GM21619 (cell line): ENCODE results near the gene PRKCQ.
A peak's percentile ranks its signal among the peaks of the same experiment; 100 is the strongest.
"Not testable (repeated sequence)": the region's sequence is repeated elsewhere in the genome, so short reads cannot be mapped to it uniquely, and the experiment has no call there.

Experiments used
- ATAC-seq: cut with Tn5 transposase; IDR thresholded peaks from one replicate; pipeline ENCODE4 v1.9.1; 2021; ENCODE audit not compliant: unreplicated experiment

The PRKCQ gene

DNA sequence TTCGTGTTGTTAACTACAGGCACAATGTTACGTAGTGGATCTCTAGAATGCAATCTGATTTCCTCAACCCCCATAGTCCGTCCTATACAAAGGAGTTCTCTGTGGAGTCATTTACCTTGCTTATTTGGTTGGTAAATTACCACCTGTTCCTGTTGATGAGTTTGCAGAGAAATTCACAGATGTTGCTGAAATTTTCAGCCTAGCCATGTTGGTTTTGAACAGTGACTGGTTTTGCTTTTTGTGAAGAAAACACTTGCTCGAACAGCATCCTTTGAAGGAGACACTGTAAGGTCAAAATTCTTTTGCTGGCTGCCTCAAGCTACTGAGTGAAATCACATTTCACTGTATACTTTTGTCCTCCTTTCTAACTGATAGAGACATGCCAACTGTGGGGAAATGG is 15.4 kb upstream of the PRKCQ start:
- ATAC-seq = no peak

DNA sequence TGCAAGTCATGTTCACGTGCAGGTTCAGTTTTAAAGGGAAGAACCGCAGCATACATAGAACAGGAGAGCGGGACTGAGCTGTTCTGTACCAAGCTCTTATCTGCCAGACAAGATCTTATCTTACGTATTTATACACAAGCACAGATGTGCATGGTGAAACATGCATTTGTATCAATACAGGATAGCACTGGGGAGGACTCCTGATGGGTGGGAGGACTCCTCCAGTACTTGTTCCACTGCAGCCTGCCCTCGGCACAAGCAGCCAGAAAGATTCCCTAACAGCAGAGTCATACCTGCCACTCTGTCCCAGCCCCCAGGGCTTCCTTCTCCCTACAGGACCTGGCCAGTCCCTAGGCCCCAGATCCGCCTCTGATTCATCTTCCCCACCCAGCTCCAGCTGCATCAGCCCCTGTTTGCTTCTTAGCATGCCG is 13.2 kb upstream of the PRKCQ start:
- ATAC-seq = no peak

DNA sequence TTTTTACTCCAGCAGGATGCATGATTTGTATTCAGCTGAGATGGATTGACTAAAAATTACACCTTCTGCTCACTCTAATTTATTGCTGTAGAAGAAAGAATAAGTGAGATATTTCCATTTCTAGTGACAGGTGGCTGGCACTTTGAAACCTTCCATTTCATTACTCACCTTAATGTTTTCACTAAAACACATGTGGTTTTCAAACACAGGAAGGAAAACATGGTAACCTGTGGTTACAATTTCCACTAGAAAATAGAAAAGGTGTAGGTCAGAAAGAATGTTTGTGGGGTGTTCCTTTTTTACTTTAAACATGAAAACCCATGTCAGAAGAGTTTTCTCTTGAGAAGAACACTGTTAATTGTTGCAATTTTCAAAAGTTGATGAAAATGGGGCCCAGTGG is 12.0 kb upstream of the PRKCQ start:
- no peak for ATAC-seq

DNA sequence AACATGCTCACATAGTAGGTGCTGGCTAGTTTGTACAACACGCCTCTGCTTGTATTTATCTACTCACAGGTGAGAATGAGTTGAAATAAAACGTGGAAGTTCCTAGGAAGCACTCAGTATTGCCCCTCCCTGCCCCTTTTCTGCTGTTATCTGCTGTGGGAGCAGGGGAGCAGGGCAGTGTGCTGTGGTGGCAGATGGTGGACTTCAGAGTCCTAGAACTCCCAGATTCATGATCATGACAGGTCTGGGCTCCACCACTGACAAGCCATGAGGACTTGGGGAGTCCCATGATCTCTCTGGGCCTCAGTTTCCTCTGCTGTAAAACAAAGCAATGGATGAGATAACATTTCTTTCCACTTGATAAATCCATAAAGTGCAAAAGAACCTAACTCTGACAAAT is 11.6 kb upstream of the PRKCQ start:
- ATAC-seq = no peak

DNA sequence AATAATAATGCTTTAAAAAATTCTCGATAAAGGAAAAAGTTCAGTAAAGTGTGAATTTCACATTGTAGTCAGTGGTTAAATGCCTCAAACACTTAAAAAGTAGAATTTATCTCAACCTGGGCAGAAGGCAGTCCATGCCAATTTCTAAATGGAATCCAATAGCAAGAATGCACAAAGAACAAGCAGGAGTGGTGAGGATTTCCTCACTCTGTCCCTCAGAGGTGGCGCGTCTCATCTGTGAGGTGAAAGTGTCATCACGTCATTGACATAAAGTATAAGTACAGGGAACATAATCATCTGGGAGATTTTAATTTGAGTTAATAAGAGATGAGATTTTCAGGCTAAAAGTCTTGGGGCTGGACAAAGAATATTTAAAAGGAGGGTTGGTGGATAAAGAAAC is 10.0 kb upstream of the PRKCQ start:
- no peak for ATAC-seq

DNA sequence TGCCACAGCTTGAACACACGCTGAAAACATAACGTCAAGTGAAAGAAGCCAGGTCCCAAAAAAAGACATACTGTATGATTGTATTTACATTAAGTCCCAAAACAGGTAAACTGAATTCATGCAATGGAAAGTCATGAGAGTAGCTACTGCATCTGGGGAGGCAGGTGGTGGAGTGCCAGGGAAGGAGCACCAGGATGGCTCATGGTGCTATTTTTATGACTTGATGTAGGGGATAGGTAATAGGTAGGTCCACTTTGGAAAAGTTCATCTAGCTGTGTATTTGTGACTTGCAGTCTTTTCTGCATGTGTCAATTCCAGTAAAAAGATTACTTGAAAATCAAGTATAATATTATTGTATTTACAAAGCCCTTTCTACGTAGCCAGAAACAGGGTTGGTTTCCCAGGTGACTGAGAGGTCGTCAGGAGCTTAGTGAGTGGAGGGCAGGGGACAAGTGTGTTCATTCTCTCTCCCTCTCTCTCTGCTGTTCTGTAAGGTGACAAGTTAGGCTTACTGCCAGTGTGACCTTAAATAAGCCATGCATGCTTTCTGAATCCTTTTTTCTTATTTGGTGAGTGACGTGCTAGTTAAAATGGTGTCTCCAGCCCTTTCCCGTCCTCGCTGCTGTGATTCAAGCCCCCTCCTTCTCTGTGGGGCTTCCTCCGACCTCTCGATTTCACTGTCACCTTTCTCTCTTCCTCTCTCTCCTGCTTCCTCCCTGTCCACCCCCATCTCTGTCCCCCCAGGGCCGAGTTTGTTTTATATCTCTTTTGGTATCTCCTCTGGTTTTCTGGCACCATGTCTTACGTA is 9.4 kb upstream of the PRKCQ start:
- ATAC-seq = no peak

DNA sequence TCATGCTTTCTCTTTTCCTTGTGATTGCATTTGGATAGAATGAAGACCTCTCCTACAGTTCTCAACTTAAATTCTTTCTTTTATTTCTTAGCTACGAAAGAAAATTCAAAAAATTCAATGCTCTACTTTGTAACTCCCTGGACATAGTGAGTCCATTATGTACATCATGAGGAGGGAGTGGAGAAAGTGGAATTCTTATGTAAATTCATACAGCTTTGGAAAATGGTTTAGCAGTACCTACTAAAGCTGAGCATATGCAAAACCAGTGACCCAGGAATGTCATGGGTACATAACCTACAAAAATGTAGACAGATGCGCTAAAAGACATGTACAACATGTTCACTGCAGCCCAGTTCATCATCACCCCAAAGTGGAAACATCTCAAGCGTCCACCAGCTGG is 8.8 kb upstream of the PRKCQ start:
- no peak for ATAC-seq

DNA sequence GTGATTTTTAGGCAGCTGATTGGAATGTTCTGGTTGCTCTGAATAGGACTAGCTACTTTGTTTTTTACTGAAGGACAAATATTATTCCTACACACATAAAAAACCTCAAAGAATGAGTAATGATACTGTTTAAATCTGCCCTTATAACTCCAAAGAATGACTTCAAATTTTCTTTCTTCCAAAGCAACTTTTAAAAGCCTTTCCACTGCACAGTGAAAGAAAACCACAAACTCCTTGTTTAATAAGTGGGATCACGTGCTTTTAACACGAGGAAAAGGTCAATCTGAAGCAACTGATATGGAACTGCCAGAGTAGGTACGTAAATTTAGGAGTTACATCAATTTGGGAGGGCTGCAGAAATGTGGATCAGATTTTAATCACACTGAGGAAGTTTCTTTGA is 8.0 kb upstream of the PRKCQ start:
- no peak for ATAC-seq

DNA sequence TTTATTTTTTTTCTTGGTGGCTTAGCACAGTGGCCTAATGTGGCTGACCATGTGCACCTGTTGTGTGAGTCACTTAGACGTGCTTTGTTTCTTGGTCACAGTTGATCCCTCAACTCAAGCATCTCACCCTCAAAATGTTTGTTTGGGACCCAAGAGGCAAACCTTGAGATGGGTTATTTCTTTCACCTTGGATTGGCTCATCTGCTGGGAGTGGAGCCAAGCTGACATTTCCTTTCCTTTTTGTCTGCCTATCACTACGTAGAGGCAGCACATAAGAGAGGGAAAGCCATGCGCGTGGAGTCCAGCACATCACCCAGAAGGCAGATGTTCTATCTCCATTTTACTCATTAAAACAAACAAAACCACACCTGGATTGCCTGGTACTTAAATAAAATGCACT is 6.4 kb upstream of the PRKCQ start:
- no peak for ATAC-seq

DNA sequence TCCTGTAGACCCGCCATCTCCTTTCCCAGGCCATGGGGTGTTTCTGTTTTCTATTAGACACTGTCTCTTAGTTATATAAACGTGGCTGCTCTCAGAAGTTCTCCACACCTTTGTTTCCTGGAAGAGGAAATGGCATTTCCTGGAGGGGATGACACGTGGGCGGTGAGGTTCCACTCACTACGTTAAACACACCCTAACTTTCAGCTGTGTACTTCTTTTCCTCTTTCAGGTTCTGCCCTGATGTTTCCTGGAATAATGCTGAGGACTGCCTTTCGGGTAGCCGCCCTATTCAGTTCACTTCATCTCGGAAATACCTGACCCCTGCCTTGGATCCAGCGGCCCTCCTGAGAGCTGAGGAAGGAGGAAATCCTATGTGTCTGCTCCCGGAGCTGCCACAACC is 3.4 kb upstream of the PRKCQ start:
- no peak for ATAC-seq

DNA sequence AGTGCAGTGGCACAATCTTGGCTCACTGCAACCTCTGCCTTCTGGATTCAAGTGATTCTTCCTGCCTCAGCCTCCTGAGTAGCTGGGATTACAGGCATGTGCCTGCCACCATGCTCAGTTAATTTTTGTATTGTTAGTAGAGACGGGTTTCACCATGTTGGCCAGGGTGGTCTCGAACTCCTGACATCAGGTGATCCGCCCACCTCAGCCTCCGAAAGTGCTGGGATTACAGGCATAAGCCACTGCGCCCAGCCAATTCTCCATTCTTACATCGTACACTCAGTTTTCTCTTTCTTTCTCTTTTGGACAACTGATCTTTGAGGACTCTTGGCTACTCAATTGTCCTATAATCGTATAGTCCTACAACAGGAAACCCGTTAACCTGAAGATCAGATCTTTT is 2.8 kb upstream of the PRKCQ start:
- not testable (repeated sequence) for ATAC-seq

DNA sequence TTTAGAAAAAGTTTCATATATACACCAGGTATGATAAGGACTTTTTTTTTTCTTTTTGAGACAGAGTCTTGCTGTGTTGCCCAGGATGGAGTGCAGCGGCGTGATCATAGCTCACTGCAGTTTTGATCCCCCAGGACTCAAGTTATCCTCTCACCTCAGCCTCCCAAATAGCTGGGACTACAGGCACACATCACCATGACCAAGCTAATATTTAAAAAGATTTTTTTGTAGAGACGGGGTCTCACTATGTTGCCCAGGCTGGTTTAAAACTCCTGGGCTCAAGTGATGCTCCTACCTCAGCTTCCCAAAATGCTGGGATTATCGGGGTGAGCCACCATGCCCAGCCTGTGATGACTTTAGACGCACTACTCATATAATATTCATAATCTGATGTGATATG is 2.2 kb upstream of the PRKCQ start:
- ATAC-seq = no peak

DNA sequence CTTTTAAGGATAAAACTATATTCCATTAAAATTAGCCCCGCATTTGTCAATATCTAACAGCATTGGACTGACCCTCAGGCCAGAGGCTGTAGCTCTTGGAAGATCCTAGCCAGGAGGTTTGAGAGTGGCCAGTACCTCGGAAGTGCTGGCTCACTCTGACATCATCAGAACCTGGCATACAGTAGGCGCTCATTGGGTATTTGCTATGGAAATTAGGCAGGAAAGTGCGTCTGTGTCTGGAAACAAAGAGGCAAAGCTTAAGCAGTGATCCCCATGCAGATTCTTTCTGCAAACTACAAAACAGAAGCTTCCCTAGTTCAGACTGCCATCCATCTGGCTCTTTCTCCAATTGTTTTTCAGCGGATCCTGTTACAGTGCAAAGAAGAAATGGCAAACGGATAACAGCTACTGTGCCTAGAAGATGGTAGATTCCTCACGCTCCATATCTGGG is 1.7 kb upstream of the PRKCQ start:
- ATAC-seq = no peak

DNA sequence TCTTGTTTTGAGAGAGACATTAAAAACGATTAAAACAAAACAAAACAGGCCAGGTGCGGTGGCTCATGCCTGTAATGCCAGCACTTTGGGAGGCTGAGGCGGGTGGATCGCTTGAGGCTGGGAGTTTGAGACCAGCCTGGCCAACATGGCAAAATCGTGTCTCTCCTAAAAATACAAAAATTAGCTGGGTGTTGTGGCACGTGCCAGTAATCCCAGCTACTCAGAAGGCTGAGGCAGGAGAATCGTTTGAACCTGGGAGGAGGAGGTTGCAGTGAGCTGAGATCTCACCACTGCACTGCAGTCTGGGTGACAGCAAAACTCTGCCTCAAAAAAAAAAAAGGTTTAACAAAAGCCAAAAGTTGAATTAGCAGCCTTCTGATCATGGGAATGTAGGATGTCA is 1.1 kb upstream of the PRKCQ start:
- ATAC-seq = not testable (repeated sequence)

DNA sequence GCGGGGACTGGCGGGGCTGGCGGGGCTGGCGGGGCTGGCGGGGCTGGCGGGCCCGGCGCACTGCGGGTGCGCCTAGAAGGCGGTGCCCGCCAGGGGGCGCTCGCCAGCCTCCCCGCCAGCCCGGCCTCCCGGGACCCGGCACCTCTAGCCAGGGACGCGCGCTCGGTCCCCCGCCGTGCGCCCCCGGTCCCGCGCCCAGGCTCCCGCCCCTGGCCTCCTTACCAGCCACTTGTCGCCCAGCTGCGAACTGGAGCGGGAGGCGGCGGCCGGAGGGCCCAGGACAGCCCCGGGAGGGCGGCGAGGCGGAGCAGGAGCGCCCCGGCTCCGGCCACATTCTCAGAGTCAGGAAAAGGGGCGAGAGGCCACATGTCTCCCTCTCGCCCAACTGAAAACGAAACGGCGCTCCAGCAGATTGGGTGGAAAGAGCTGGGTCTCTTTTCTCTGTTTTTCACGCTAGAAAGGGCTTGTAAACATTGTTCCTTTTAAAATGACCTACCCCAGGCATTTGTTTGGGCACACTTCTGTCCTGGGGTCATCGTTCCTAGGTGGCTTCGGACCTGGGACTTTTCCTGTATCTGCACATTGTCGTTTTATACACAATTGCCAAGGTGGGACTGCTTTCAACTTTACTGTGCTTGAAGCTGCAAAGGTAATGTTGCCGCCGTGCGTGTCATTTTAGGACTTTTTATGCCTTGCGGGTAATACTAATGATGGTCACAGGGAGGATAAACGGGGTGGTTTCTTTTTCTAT is 378 bp upstream of the PRKCQ start:
- ATAC-seq = peak; percentile 91

DNA sequence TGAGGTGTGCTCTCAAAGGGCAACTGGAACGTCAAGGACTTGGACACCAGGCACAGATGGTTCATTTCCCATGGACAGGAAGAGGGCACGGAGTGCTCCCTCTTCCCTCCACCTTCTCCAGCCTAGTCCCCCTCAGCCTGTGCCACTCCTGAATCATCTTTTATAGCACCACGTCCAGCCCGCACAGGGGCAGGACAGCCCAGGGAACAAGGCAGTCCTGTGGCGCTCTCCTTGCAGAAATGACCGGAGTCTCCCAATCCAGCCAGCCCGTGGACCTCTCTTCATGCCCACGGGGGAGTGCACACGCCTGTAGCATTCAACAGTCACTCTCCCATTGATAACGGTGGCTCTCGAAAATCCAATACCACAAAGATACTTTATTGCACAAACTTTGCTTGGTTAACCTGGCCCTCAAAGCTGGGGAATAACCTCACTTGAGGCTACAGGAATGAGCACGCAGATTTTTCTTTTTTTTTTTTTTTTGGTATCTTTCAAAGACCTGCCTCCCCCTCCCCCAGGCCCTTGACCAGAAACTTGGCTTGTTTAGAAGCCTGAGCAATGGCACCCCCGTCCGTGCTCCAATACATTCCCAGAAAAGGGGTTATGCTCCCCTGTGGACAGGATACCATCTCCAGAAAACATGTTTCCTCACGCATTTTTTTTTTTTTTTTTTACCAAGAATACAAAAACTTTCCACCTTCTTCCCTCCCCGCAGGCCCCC is 733 bp downstream of the PRKCQ start:
- ATAC-seq = no peak

DNA sequence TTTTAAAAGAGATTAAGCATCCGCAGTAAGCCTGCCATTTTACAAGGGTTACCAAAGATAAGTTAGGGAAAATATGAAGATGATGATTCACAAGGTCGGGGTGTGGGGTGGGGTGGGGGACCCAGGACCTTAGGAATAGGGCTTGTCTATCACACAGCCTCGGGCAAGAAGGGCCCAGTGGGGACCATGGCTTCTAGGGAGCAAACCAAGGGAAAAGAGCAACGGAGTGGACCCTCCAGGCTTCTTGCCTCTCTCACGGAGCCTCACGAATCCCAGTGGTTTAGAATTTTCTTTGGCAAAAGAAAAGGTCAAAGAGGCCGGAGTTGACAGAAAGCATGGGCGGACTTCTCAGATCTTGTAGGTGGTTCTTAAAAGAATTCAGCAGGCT is 1.3 kb downstream of the PRKCQ start:
- no peak for ATAC-seq

DNA sequence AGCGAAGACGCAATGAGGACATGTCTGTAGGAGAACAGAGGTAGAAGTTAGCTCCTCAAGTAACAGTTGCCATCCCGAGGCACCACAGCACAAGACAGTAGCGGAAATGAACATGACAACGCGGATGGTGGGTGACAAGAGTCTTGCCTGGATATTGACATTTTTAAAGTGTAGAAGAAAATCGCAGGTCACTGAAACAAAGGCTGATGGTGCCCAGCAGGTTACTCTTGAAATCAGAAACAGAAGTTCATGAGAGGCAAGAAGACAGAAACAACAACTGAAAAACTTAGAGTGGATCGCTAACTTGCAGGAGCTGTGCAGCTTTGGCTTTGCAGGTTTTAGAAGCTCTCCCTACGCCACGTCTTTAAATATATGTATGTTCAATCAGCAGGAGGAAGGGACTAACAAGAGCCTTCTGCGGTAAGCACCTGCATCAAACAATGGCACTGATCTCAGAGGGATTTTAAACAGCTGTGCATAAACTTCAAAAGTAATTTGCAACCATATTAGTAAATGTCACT is 1.8 kb downstream of the PRKCQ start:
- no peak for ATAC-seq

DNA sequence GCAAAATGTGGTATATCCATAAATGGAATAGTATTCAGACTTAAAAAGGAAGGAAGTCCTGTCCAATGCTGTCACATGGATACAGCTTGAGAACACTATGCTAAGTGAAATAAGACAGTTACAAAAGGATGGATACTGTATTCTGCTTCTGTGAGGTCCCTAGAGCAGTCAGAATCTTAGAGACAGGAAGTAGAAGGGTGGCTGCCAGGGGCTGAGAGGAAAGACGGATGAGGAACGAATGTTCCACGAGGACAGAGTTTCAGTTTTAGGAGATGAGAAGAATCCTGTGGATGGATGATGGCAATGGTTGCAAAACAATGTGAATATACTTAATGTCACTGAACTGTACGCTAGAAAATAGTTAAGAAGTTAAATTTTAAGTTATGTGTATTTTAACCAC is 3.8 kb downstream of the PRKCQ start:
- no peak for ATAC-seq

DNA sequence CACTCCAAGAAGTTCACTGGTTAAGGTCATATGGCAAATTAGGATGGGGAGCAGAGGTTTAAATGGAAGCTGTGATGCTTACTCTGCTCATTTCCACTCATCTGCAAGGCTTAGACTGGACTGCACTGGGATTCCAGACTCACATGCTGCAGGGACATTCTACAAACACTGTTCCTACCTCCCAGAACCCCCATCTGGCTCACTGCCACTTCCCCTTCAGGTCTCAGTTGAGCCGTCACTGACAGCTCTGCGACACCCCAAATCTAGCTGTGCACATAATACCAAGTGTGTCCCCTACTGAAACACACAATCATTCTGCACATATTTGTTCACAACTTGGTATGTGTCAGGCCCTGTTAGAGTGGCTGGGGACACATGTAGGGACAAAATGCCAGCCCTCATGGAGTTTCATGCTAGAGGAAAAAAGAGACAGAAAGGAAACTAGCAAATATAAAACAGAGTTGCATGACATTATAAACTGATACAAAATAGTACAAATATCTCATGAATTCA is 5.4 kb downstream of the PRKCQ start:
- ATAC-seq = no peak

DNA sequence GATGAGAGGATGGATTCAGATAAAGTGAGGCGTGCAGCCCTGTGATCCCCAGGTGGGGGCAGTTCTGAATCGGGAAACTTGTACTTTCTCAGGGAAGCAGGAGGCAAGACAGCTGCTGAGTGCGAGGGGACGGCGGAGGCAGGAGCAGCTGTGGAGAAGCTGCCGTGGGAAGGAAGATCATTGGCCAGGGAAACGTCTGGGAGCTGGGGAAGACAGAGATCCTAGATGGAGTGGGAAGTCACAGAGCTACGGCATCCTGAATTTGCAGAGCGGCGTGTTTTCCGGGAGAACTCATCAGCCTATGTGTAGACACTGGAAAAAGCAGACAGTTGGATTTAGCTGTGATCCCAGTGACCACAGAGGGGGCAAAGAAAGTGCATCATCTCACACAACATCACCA is 9.2 kb downstream of the PRKCQ start:
- no peak for ATAC-seq
